Heart left ventricle (tissue), 16 donors: ENCODE data around the gene GLDC. TPM values are rescaled to one million over a fixed set of nuclear protein-coding genes. Genes with fewer than 3 reads are reported as not detected.

Experiments used
- ATAC-seq, 4 donors: fragments of 200-7000 bp; cut with Tn5 transposase; one replicate each; pipeline ENCODE4 v1.9.1; 2020 to 2022; ENCODE audit warnings: moderate library complexity in 4 of 4, mild to moderate bottlenecking in 3 of 4, moderate number of reproducible peaks in 1 of 4
- DNase-seq, 5 donors: peaks; one replicate each; pipeline ENCODE4 v3.0.0-alpha.2; 2020
- H3K27ac ChIP-seq, 12 donors: fragments of 200-600 bp; sonication (generic) in 4 of 12; one replicate each; pipeline versions ENCODE4 v1.5.0 to v1.8.0; 2016 to 2022; ENCODE audit warnings: mild to moderate bottlenecking in 2 of 12
- H3K27me3 ChIP-seq, 9 donors: fragments of 200-600 bp; sonication (generic) in 2 of 9; one replicate each; pipeline versions ENCODE4 v1.5.1 to v1.8.0; 2016 to 2022; ENCODE audit warnings: mild to moderate bottlenecking in 3 of 9
- H3K36me3 ChIP-seq, 9 donors: fragments of 200-600 bp; sonication (generic) in 2 of 9; one replicate each; pipeline versions ENCODE4 v1.5.0 to v1.8.0; 2018 to 2022; ENCODE audit warnings: mild to moderate bottlenecking in 2 of 9
- H3K4me1 ChIP-seq, 12 donors: fragments of 200-600 bp; sonication (generic) in 4 of 12; one replicate each; pipeline versions ENCODE4 v1.5.0 to v1.8.0; 2016 to 2022; ENCODE audit warnings: mild to moderate bottlenecking in 3 of 12
- H3K4me3 ChIP-seq, 12 donors: fragments of 200-600 bp; sonication (generic) in 4 of 12; one replicate each; pipeline versions ENCODE4 v1.5.0 to v1.8.0; 2017 to 2022; ENCODE audit warnings: mild to moderate bottlenecking in 9 of 12, moderate library complexity in 4 of 12
- H3K9me3 ChIP-seq, 12 donors: fragments of 200-600 bp; sonication (generic) in 4 of 12; one replicate each; pipeline versions ENCODE4 v1.5.0 to v1.8.0; 2016 to 2022; ENCODE audit warnings: mild to moderate bottlenecking in 1 of 12
- POLR2A ChIP-seq, 2 donors: fragments of 450-650 bp; IDR thresholded peaks; one replicate each; pipeline ENCODE4 v1.6.1; 2017; ENCODE audit warnings: antibody characterized with exemption in 2 of 2, mild to moderate bottlenecking in 2 of 2, moderate library complexity in 2 of 2
- WGBS, 4 donors: extraction: QIAGEN DNeasy Blood & Tissue Kit in 2 of 4; methylation state at CpG; one replicate each; pipeline versions ENCODE4 v1.1.5 to v1.1.7; 2013 to 2018; 5-methylcytosine and 5-hydroxymethylcytosine counted together
- intact Hi-C, 10 donors: fragments of 100-400 bp; cut with DNase I; formaldehyde crosslinking; loops; one replicate each; pipeline versions ENCODE4 v1.11.1 to v1.14.2; 2022
- polyA plus RNA-seq, 2 donors: library from polyadenylated mRNA; stranded (reverse); fragments of 200-250 nt; gene quantifications; one replicate each; pipeline ENCODE4 v1.2.3, GENCODE V29; 2013
- total RNA-seq, 9 donors: library from RNA; depleted of rRNA in 2 of 9; stranded (reverse); fragments of >200 nt in 2 of 9; fragmentation: NEBNext Ultra II Directional in 3 of 9; extraction: Animal tissue kit (Norgen Biotek cat#: 25700) in 3 of 9; gene quantifications; one replicate each; pipeline versions ENCODE4 v1.1.0 to v1.2.4, GENCODE V29; 2016 to 2023
- TF ChIP-seq, protein P1 (sequence below), 12 donors: fragments of 200-600 bp; sonication (generic) in 4 of 12; IDR thresholded peaks; one replicate each; pipeline versions ENCODE4 v1.5.0 to v1.8.0; 2018 to 2022; ENCODE audit warnings: antibody characterized with exemption in 12 of 12, mild to moderate bottlenecking in 5 of 12
- donor health status: ischemic (EF 13 %, LVEDD 7.1; RV severe dilation, severe dysfunction).
- donor health status: healthy with polysubstance abuse.
- donor health status: DM: no; HTN: yes; CAD: no.
- donor health status: DM: no; HTN: no; CAD: no.
- donor health status: ischemic (EF 25% LVEDD 6.9; RV normal size, moderate dysfunction).
- donor health status: ischemic (EF 25% LVEDD 5.7; RV mildly dilated, moderate dysfunction).
- donor health status: healthy.
- donor health status: DM: yes; HTN: yes; CAD: no.
- donor health status: ischemic (EF 35%, LVEDD 5.7; RV mildly dilated, moderate dysfunction).
- donor health status: nonischemic (EF 11% LVEDD 7.7; RV severe dilation, severe dysfunction).
- donor health status: DM: yes; HTN: yes; CAD: no.
- donor health status: PGD.
- donor health status: ischemic (EF 29% LVEDD 5.4; RV normal size, mild dysfunction).
- donor health status: nonischemic (EF 23%, LVEDD 6.1; RV moderate dilation, normal function).

Gene GLDC
- total and polyA plus RNA-seq, 11 donors, result 0.26 to 0.53 TPM; not detected in 9

DNA sequence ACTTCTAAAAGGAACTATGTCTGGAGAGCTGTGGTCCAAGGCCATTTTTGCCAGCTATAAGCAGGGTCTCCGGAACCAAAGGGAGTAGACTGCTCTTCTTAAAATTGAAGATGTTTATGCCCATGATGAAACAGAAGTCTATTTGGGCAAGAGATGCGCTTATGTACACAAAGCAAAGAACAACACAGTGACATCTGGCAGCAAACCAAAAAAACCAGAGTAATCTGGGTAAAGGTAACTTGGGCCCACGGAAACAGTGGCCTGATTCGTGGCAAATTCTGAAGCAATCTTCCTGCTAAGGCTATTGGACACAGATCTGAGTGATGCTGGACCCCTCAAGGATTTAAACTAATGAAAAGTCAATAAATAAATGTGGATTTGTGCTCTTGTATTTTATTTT is 29.7 kb upstream of the GLDC start:
- intact Hi-C loops, result no loop called here

DNA sequence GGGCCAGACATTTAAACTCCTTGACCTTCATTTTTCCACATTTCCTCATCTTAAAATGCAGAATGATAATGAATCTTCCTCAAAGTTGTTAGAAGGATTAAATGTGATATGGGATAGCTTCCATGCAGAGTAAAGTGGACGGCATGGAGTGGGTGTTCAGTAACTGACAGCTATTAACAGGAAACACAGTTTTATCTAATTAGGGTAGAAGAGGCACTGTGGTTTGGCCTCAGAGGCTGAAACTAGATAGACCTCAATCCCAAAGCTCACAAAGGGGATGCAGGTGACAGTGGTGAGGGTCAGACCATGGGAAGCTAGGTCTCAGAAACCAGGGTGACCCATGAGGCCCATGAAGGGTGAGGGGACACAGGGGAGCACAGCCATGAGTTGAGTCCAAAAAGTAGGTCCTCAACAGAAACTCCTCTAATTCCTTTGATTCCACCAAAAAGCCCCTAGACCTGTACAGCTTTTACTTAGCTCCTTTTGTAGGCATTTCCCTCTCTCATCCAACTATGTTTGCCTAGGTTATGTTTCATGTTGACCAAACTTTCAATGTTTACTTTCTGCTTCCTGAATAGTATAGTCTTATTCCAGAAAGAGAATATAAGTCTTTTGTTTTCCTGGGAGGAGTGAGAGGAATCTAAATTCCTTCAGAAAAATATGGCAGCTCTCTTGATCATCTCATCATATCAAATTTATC is 27.9 kb upstream of the GLDC start:
- Histone ChIP-seq H3K4me3 (no peak overlapping the region), H3K36me3 (no peaks in the 10 kb centered on the region), H3K27me3 (no peaks in the 10 kb centered on the region), H3K27ac (no peak overlapping the region), H3K4me1 (no peaks in the 10 kb centered on the region), H3K9me3 (no peaks in the 10 kb centered on the region)
- intact Hi-C loops, result no loop called here
- TF ChIP-seq, protein P1, sequence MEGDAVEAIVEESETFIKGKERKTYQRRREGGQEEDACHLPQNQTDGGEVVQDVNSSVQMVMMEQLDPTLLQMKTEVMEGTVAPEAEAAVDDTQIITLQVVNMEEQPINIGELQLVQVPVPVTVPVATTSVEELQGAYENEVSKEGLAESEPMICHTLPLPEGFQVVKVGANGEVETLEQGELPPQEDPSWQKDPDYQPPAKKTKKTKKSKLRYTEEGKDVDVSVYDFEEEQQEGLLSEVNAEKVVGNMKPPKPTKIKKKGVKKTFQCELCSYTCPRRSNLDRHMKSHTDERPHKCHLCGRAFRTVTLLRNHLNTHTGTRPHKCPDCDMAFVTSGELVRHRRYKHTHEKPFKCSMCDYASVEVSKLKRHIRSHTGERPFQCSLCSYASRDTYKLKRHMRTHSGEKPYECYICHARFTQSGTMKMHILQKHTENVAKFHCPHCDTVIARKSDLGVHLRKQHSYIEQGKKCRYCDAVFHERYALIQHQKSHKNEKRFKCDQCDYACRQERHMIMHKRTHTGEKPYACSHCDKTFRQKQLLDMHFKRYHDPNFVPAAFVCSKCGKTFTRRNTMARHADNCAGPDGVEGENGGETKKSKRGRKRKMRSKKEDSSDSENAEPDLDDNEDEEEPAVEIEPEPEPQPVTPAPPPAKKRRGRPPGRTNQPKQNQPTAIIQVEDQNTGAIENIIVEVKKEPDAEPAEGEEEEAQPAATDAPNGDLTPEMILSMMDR (IDR thresholded peaks at IDR 0.05), result no peak
- TF ChIP-seq POLR2A (IDR thresholded peaks at IDR 0.05), result no peak
- WGBS, 4 donors, result 68 to 82% (median 72%) methylated on average over 1 of the region's 1 CpG
- ATAC-seq (no peak), DNase-seq (no peak)

More for the DNA sequence above, 29.7 kb upstream of the GLDC start:
- WGBS, 4 donors, result 78 to 92% (median 91%) methylated on average over 4 of the region's 4 CpGs
- no peak for ATAC-seq
- TF ChIP-seq, protein P1 (IDR thresholded peaks at IDR 0.05), result no peak
- no peak for TF ChIP-seq POLR2A (IDR thresholded peaks at IDR 0.05)
- no peaks in the 10 kb centered on the region for H3K36me3 ChIP-seq
- no peaks in the 10 kb centered on the region for H3K9me3 ChIP-seq
- no peak overlapping the region for H3K27ac ChIP-seq
- no peak overlapping the region for H3K4me3 ChIP-seq
- DNase-seq, result no peak
- H3K27me3 ChIP-seq, result no peaks in the 10 kb centered on the region
- peaks cover 0 to 6% (median 0%) of the 10 kb centered on the region in 12 donors for H3K4me1 ChIP-seq

DNA sequence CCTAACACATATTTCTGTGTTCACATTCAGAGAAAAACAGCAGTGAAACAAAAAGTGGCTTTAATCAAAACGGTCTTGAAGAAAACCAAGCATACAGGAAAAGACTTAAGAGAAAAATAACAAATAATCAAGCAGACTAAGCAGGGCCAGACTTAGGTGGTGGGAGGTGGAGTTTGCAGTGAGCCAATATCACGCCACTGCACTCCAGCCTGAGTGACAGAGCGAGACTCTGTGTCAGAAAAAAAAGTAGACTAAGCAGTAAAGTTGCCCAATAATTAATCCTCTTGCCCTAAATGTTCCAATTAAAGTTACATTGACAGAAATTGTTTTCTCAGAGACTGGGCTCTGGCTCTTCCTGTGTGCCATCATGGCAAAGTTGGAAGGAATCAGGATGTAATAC is 26.6 kb upstream of the GLDC start:
- H3K4me3 ChIP-seq, result no peak overlapping the region
- DNase-seq, result no peak
- intact Hi-C loops, result no loop called here
- TF ChIP-seq, protein P1 (IDR thresholded peaks at IDR 0.05), result no peak
- no peak for TF ChIP-seq POLR2A (IDR thresholded peaks at IDR 0.05)
- no peaks in the 10 kb centered on the region for H3K27me3 ChIP-seq
- WGBS, 4 donors, result 76 to 83% (median 78%) methylated on average over 3 of the region's 3 CpGs
- H3K4me1 ChIP-seq, result no peaks in the 10 kb centered on the region
- ATAC-seq, result no peak
- no peaks in the 10 kb centered on the region for H3K9me3 ChIP-seq
- H3K36me3 ChIP-seq, result no peaks in the 10 kb centered on the region
- no peak overlapping the region for H3K27ac ChIP-seq

DNA sequence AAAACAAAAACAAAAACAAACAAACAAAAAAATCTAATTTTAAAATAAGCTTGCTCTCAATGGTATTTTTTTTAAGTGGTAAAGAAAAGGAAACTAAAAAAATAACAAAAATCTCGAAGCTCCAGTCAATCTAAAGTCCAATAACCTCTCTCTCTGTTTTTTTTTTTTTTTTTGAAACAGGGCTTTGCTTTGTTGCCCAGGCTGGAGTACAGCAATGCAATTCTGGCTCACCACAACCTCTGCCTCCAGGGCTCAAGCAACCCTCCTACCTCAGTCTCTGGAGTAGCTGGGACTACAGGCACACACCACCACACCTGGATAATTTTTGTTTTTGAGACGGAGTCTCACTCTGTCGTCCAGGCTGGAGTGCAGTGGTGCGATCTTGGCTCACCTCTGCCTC is 25.9 kb upstream of the GLDC start:
- intact Hi-C loops, result no loop called here
- TF ChIP-seq, protein P1 (IDR thresholded peaks at IDR 0.05), result no peak
- TF ChIP-seq POLR2A (IDR thresholded peaks at IDR 0.05), result no peak
- no peaks in the 10 kb centered on the region for H3K27me3 ChIP-seq
- no peak for DNase-seq
- no peaks in the 10 kb centered on the region for H3K4me1 ChIP-seq
- ATAC-seq, result no peak
- no peak overlapping the region for H3K27ac ChIP-seq
- no peak overlapping the region for H3K4me3 ChIP-seq
- WGBS, 4 donors, result 78 to 87% (median 83%) methylated on average over 2 to 4 of the region's 4 CpGs
- H3K9me3 ChIP-seq, result no peaks in the 10 kb centered on the region
- no peaks in the 10 kb centered on the region for H3K36me3 ChIP-seq
